Stimulated activated CD8-positive, alpha-beta memory T cell treated with anti-CD3 and anti-CD28 coated beads, Interleukin-12 subunit alpha, Interleukin-12 subunit beta, amount 100 ng/mL, for 24 hours (primary cell): ENCODE measurements around the gene TECTA.
"Not testable (repeated sequence)": the region's sequence is repeated elsewhere in the genome, so short reads cannot be mapped to it uniquely, and the experiment has no call there.

Source experiments
- DNase-seq: peaks from one replicate; pipeline ENCODE4 v3.0.0-alpha.2; 2020; ENCODE audit errors: extremely low read depth

The TECTA gene

DNA sequence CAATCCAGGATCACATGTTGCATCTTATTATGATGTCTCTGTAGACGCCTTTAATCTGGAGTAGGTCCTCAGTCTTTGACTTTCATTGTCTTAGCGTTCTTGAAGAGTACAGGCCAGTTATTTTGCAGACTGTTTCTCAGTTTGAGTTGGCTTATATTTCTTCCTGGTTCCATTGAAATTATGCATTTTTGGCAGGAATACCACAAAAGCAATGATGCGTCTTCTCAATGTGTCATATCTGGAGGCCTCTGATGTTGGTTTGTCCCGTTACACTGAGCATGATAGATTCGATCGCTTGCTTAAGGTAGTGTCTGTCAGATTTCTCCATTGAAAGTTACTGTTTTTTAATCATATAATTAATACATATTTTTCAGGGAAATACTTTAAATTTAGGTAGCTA lies 30.6 kb downstream of the TECTA start:
- no peak for DNase-seq

GRCh38 chr11:121132211-121132976 lies 31.4 kb downstream of the TECTA start:
- DNase-seq, result no peak

DNA sequence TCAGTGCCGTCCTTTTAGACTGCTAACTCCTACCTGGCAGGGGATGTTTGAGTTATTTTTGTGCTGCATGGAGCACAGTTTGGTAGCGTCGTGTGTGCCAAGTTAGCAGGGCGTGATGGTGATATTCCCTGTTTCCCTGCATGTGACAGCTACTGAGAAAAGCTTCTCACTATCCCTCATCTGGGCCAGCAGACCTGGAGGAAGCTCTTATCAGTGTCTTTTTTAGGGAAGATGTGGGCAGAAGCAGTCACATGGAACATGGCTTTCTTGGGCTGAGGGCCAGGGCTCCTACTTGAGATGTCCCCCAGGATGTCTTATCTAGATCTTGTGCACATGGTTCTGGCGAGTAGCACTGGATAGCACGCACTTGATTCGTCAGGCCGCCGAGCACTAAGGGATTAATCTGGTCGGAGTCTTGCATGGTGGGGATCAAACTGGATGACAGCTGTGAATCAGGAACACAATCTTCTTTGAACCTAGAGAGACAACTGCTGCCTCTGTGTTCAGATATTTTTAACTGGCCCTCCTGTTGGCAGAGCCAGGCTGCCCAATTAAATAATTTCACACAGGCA lies 33.8 kb downstream of the TECTA start:
- no peak for DNase-seq

GRCh38 chr11:121137005-121137404 lies 36.0 kb downstream of the TECTA start:
- DNase-seq, result no peak

- no peak for DNase-seq
Observed at GRCh38 chr11:121138259-121138658, 37.2 kb downstream of the TECTA start.

DNA sequence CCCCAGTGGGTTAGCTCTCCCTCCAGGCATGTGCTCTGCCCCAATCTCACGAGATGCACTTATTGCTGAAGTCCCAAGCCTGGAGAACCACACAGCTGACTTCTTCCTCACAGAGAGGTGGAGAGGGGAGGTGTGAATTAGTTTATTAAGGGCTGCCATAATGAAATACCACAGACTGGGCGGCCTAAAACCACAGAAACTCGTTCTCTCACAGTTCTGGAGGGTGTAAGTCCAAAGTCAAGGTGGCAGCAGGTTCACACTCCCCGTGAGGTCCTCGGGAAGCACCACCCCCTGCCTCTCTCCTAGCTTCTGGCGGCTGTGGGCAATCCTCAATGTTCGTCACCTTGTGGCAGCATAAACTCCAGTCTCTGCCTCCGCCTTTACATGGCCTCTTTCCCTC lies 39.3 kb downstream of the TECTA start:
- no peak for DNase-seq

GRCh38 chr11:121141066-121141465 lies 40.0 kb downstream of the TECTA start:
- no peak for DNase-seq

GRCh38 chr11:121143921-121144320 lies 42.9 kb downstream of the TECTA start:
- no peak for DNase-seq

- no peak for DNase-seq
Observed at GRCh38 chr11:121144723-121145122, 43.7 kb downstream of the TECTA start.

DNA sequence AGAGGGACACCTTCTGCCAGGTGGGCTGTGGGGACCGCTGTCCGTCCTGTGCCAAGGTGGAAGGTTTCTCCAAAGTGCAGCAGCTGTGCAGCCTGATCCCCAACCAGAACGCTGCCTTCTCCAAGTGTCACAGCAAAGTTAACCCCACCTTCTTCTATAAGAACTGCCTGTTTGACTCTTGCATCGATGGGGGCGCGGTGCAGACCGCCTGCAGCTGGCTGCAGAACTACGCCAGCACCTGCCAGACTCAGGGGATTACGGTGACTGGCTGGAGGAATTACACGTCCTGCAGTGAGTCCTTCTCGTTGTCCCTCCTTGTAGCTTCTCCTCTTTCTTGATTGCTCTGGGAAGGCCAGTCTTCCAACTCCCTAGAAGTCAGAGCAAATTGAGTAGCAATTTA lies 44.8 kb downstream of the TECTA start:
- DNase-seq, result no peak

DNA sequence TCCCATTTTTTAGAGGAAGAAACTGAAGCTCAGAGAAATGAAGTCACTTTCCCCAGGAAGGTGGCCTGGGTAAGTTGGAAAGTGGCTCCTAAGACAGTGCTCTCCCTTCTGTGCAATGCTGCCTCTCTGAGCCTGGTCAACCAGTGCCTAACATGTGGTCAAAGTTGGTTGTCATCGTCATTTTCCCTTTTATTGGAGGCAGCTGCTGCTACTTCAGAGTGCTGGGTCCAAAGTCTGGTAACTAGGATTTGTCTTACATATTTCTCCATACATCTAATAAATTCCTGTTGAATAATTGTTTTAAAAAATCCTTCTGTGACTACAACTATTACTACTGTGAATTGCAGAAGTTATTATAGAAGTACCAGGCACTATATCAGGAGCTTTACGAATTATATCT lies 48.1 kb downstream of the TECTA start:
- no peak for DNase-seq

DNA sequence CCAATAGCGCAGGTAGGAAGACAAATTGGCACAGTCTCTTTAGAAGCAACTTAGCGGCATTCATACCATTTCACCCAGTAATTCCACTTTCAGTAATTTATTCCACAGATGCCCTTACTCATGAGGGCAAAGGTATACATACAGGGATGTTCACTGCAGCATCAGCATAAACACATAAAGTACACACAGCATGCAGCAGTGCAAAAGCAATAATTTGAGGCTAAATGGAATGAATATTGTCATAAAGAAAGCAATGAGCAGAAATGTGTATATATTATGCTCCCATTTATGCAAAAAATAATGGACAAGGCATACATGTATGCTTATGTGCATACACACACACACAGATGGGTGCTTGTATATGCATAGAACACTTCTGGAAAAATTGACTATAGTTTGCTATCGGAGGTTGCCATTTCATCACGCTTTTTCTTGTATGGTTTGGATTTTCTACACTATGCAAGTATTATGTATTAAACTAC lies 50.2 kb downstream of the TECTA start:
- DNase-seq, result no peak

- DNase-seq, result no peak
Observed at GRCh38 chr11:121152764-121153163, 51.7 kb downstream of the TECTA start.

DNA sequence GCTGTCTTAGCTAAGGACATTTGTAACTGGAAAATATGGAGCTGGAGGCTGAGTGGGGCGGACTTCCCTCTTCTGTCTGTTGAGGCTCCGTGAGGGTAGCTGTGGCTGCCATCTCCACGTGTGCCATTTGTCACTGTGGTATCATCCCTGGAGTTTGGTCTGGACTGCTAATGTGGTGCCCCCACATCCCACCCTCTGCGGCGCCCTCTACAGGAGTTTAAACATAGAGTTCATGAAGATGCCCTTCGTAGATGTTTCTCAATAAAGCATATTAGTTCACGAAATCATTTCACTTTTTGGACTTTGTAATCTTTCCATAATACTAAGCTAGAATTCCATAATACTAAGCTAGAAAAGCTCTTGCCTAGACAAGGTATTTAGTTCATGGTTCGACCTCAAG lies 52.4 kb downstream of the TECTA start:
- DNase-seq, result no peak

GRCh38 chr11:121154486-121155314 lies 53.7 kb downstream of the TECTA start:
- DNase-seq, result no peak

DNA sequence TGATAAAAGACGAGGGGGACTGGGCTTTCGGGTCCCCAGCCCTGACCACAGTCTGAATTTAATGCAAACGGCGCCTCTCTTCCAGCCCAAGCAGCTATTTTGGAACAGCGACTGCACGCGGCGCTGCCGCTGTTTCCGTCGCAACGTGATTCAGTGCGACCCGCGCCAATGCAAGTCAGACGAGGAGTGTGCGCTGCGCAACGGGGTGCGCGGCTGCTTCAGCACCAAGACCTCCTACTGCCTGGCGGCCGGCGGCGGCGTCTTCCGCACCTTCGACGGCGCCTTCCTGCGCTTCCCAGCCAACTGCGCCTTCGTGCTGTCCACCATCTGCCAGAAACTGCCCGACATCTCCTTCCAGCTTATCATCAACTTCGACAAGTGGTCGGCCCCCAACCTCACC lies 56.7 kb downstream of the TECTA start:
- no peak for DNase-seq

GRCh38 chr11:121159741-121160140 lies 58.7 kb downstream of the TECTA start:
- no peak for DNase-seq

DNA sequence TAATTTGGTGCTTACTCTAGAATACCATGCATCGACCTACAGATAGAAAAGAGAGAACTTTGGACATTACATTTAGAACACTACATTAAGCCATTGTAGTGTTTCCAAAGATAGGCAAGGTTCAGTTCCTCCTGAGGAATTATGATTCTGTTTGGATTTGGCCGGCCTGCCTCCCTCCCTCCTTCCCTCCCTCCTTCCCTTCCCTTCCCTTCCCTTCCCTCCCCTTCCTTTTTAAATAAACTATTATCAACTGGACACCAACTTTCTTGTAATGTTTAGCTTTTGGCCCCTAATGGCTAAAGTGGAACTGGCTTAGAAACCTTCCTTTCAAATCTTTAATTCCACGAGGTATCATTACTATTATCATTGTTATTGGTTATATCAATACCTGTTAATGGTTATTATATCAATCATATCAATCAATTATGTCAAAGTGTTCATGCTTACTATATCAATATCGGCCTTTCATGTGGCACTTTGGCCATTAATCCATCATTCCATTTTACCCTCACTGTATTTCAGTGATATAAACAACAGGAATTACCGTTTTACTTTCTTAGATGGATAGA lies 60.4 kb downstream of the TECTA start:
- no peak for DNase-seq

GRCh38 chr11:121163658-121164308 lies 62.7 kb downstream of the TECTA start:
- no peak for DNase-seq

DNA sequence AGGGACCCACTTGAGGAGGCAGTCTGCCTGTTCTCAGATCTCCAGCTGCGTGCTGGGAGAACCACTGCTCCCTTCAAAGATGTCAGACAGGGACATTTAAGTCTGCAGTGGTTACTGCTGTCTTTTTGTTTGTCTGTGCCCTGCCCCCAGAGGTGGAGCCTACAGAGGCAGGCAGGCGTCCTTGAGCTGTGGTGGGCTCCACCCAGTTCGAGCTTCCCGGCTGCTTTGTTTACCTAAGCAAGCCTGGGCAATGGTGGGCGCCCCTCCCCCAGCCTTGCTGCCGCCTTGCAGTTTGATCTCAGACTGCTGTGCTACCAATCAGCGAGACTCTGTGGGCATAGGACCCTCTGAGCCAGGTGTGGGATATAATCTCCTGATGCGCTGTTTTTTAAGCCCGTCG lies 76.6 kb downstream of the TECTA start:
- DNase-seq, result not testable (repeated sequence)

DNA sequence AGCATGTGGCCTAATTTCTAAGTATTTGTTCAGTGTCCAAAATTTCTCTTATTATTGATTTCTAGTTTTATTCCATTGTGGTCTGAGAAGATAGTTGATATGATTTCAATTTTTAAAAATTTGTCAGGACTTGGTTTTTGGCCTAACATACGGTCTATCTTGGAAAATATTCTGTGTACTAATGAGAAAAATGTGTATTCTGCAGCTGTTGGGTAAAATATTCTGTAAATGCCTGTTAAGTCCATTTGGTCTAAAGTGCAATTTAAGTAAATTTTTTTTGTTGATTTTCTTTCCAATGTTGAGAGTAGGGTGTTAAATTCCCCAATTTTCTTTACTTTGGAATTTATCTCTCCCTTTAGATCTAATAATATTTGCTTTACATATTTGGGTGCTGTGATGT lies 78.3 kb downstream of the TECTA start:
- no peak for DNase-seq

DNA sequence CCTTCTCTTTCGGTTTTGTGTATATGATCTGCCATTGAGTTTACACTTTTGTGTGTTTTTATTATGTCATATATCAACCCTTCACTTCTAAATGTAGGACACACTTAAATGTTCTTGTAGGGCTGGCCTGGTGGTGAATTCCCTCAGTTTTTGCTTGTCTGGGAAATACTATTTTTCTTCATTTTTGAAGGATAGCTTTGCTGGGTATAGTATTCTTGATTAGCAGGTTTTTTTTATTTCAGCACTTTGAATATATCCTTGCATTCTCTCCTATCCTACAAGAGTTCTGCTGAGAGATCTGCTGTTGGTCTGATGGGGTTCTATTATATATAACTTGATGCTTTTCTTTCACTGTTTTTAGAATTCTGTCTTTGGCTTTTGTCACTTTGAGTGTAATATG lies 79.1 kb downstream of the TECTA start:
- DNase-seq, result no peak
